Measurements from ENCODE around the gene SACS. TPM values are rescaled to one million over a fixed set of nuclear protein-coding genes. Genes with fewer than 3 reads are reported as not detected.

The SACS gene
- total RNA-seq, 1 experiment from 2014 or later, result 53.0 TPM

- Mint-ChIP-seq H3K9me3 (no peaks in the 10 kb centered on the region), H3K4me1 (peaks cover 36 to 41% of the 10 kb centered on the region in 2 experiments), H3K27me3 (ENCODE audit: low read depth) (peaks cover 11% of the 10 kb centered on the region; the same call in 1 of the 2 replicates), H3K36me3 (ENCODE audit: insufficient read depth in 1 of 3, low read depth in 3 of 3) (peaks cover 6 to 14% (median 8%) of the 10 kb centered on the region in 3 experiments), H3K27ac (peak overlapping the region in 2 of 3 experiments; percentile 21 to 45; a peak in 2 of 7 replicates), H3K4me3 (no peak overlapping the region)
- Histone ChIP-seq H2AFZ (ENCODE audit: low read length) (no peak overlapping the region), H3K27ac (ENCODE audit: insufficient read length, low read depth, low read length) (no peak overlapping the region), H2BK15ac (ENCODE audit: low read depth, low read length) (no peak overlapping the region), H3K79me2 (ENCODE audit: insufficient read depth, low read length) (no peaks in the 10 kb centered on the region), H4K8ac (replicated peaks; ENCODE audit: insufficient read length, low read depth, low read length) (no peak overlapping the region), H2BK12ac (ENCODE audit: insufficient read length, low read depth, low read length) (no peak overlapping the region), H3K23ac (ENCODE audit: insufficient read length, low read depth, low read length) (no peak overlapping the region), H4K91ac (ENCODE audit: insufficient read length, low read depth, low read length) (no peak overlapping the region), H2AK5ac (ENCODE audit: insufficient read length, low read length) (no peak overlapping the region), H3T11ph (ENCODE audit: low read length) (no peak overlapping the region), H3K79me1 (ENCODE audit: insufficient read depth, low read depth, low read length, poor library complexity, severe bottlenecking) (no peaks in the 10 kb centered on the region), H3K14ac (ENCODE audit: insufficient read depth, low read length) (no peak overlapping the region), H2BK20ac (ENCODE audit: low read depth, low read length, poor library complexity, severe bottlenecking) (no peak overlapping the region), H3K9me3 (ENCODE audit: control insufficient read depth, low read depth, low read length) (no peaks in the 10 kb centered on the region), H3K4me1 (ENCODE audit: insufficient read depth, low read length) (peaks cover 3% of the 10 kb centered on the region; the same call in 1 of the 2 replicates), H3K4me2 (ENCODE audit: insufficient read depth, insufficient read length, low read length) (no peak overlapping the region), H3K9ac (ENCODE audit: extremely low read depth, insufficient read length, low read length) (no peak overlapping the region), H3K27me3 (ENCODE audit: insufficient read depth, low read length) (no peaks in the 10 kb centered on the region), H3K18ac (ENCODE audit: insufficient read length, low read depth, low read length) (no peak overlapping the region), H3K56ac (ENCODE audit: insufficient read length, low read depth, low read length) (no peak overlapping the region), H4K5ac (ENCODE audit: insufficient read length, low read depth, low read length) (no peak overlapping the region), H3K23me2 (ENCODE audit: insufficient read length, low read depth, low read length, poor library complexity, severe bottlenecking) (peaks cover 3% of the 10 kb centered on the region), H2BK120ac (ENCODE audit: low read depth, low read length, poor library complexity, severe bottlenecking) (no peak overlapping the region), H3K4ac (ENCODE audit: low read depth, low read length) (no peak overlapping the region), H4K20me1 (ENCODE audit: control insufficient read depth, insufficient read depth, insufficient read length) (no peaks in the 10 kb centered on the region), H2BK5ac (ENCODE audit: insufficient read length, low read length) (no peak overlapping the region)
- TF ChIP-seq, protein P1, sequence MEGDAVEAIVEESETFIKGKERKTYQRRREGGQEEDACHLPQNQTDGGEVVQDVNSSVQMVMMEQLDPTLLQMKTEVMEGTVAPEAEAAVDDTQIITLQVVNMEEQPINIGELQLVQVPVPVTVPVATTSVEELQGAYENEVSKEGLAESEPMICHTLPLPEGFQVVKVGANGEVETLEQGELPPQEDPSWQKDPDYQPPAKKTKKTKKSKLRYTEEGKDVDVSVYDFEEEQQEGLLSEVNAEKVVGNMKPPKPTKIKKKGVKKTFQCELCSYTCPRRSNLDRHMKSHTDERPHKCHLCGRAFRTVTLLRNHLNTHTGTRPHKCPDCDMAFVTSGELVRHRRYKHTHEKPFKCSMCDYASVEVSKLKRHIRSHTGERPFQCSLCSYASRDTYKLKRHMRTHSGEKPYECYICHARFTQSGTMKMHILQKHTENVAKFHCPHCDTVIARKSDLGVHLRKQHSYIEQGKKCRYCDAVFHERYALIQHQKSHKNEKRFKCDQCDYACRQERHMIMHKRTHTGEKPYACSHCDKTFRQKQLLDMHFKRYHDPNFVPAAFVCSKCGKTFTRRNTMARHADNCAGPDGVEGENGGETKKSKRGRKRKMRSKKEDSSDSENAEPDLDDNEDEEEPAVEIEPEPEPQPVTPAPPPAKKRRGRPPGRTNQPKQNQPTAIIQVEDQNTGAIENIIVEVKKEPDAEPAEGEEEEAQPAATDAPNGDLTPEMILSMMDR (conservative IDR thresholded peaks at IDR 0.05), result no peak
- no CpG with 5 or more reads among the region's 11 CpGs for WGBS (ENCODE audit: extremely low coverage, insufficient read length, low lambda C conversion rate)
- no peak for DNase-seq
Observed at GRCh38 chr13:23427881-23428528, 5.5 kb downstream of the SACS start.
